HL-60 (cell line): ENCODE data around the gene CERS6.
"Not testable (repeated sequence)": the region's sequence is repeated elsewhere in the genome, so short reads cannot be mapped to it uniquely, and the experiment has no call there.

ENCODE experiments used
- DNase-seq, 2 experiments: peaks; one replicate each; pipeline ENCODE4 v3.0.0-alpha.2; 2010 to 2020; ENCODE audit warnings: low read depth in 1 of 2, low spot score in 1 of 2
- H3K27ac ChIP-seq: fragments of 250-450 bp; sonication (Bioruptor Pico); replicated peaks from 2 replicates; pipeline ENCODE4 v1.5.1; 2020; ENCODE audit warnings: mild to moderate bottlenecking, moderate library complexity
- H3K27me3 ChIP-seq: fragments of 250-450 bp; sonication (Bioruptor Pico); 2 replicates; pipeline ENCODE4 v1.5.1; 2021; ENCODE audit warnings: mild to moderate bottlenecking, moderate library complexity; ENCODE audit not compliant: insufficient read depth, poor library complexity, severe bottlenecking
- H3K4me3 ChIP-seq: replicated peaks from 2 replicates; pipeline ENCODE4 v1.5.1; 2011; ENCODE audit warnings: mild to moderate bottlenecking, control low read depth, low read length; ENCODE audit not compliant: insufficient read depth
- GABPA ChIP-seq: IDR thresholded peaks from 2 replicates; pipeline ENCODE4 v1.6.1; 2012; ENCODE audit warnings: low read depth
- POLR2AphosphoS5 ChIP-seq: IDR thresholded peaks from 2 replicates; pipeline ENCODE4 v1.6.1; 2012; ENCODE audit warnings: low read depth
- SPI1 ChIP-seq: IDR thresholded peaks from 2 replicates; pipeline ENCODE4 v1.6.1; 2012; ENCODE audit warnings: low read depth, mild to moderate bottlenecking, borderline replicate concordance
- TF ChIP-seq, protein P1 (sequence below): IDR thresholded peaks from one replicate; pipeline ENCODE4 v1.5.1; 2011; ENCODE audit warnings: low read length, control low read depth, inconsistent platforms; ENCODE audit not compliant: insufficient read depth
- TF ChIP-seq, protein P2 (sequence below): IDR thresholded peaks from 2 replicates; pipeline ENCODE4 v1.6.1; 2012; ENCODE audit warnings: low read depth; ENCODE audit not compliant: insufficient replicate concordance

CERS6 gene

DNA sequence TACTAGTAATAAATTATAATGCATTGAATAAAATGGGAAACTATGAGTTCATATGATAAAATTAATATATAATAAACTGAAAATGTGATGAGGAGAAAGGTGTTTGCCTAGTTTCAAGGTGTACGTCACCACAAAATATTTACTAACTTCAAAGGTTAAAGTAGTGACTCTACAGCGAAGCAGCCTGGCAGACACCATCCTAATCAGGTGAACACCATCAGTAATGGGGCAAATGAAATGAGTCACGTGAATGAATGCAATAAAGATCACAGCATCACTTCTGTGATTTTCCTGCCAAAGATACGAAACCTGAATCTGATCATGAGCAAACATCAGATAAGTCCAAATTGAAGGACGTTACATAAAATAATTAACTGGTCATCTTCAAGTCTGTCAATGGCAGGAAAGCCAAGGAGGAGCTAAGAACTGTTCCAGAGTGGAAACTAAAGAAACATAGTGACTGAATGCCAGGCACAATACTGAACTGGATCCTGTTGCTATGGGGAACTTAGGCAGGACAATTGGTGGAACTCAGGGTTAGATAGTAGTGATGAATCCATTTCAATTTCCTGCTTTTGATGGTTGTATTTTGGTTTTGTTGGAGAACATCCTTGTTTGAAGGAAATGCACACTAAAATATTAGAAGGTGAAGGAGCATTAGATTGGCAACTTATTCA lies 334.3 kb downstream of the CERS6 start:
- Histone ChIP-seq H3K27ac (no peak overlapping the region), H3K27me3 (no peaks in the 10 kb centered on the region), H3K4me3 (no peak overlapping the region)
- DNase-seq = no peak
- TF ChIP-seq POLR2AphosphoS5 (no peak), SPI1 (no peak), GABPA (no peak)
- TF ChIP-seq, protein P1, sequence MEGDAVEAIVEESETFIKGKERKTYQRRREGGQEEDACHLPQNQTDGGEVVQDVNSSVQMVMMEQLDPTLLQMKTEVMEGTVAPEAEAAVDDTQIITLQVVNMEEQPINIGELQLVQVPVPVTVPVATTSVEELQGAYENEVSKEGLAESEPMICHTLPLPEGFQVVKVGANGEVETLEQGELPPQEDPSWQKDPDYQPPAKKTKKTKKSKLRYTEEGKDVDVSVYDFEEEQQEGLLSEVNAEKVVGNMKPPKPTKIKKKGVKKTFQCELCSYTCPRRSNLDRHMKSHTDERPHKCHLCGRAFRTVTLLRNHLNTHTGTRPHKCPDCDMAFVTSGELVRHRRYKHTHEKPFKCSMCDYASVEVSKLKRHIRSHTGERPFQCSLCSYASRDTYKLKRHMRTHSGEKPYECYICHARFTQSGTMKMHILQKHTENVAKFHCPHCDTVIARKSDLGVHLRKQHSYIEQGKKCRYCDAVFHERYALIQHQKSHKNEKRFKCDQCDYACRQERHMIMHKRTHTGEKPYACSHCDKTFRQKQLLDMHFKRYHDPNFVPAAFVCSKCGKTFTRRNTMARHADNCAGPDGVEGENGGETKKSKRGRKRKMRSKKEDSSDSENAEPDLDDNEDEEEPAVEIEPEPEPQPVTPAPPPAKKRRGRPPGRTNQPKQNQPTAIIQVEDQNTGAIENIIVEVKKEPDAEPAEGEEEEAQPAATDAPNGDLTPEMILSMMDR = no peak
- TF ChIP-seq, protein P2, sequence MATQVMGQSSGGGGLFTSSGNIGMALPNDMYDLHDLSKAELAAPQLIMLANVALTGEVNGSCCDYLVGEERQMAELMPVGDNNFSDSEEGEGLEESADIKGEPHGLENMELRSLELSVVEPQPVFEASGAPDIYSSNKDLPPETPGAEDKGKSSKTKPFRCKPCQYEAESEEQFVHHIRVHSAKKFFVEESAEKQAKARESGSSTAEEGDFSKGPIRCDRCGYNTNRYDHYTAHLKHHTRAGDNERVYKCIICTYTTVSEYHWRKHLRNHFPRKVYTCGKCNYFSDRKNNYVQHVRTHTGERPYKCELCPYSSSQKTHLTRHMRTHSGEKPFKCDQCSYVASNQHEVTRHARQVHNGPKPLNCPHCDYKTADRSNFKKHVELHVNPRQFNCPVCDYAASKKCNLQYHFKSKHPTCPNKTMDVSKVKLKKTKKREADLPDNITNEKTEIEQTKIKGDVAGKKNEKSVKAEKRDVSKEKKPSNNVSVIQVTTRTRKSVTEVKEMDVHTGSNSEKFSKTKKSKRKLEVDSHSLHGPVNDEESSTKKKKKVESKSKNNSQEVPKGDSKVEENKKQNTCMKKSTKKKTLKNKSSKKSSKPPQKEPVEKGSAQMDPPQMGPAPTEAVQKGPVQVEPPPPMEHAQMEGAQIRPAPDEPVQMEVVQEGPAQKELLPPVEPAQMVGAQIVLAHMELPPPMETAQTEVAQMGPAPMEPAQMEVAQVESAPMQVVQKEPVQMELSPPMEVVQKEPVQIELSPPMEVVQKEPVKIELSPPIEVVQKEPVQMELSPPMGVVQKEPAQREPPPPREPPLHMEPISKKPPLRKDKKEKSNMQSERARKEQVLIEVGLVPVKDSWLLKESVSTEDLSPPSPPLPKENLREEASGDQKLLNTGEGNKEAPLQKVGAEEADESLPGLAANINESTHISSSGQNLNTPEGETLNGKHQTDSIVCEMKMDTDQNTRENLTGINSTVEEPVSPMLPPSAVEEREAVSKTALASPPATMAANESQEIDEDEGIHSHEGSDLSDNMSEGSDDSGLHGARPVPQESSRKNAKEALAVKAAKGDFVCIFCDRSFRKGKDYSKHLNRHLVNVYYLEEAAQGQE = no peak

DNA sequence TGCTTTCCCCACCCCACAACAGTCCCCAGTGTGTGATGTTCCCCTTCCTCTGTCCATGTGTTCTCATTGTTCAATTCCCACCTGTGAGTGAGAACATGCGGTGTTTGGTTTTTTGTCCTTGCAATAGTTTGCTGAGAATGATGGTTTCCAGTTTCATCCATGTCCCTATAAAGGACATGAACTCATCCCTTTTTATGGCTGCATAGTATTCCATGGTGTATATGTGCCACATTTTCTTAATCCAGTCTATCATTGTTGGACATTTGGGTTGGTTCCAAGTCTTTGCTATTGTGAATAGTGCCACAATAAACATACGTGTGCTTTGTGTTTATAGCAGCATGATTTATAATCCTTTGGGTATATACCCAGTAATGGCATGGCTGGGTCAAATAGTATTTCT lies 335.1 kb downstream of the CERS6 start:
- not testable (repeated sequence) for H3K4me3 ChIP-seq, H3K27ac ChIP-seq, DNase-seq, H3K27me3 ChIP-seq

DNA sequence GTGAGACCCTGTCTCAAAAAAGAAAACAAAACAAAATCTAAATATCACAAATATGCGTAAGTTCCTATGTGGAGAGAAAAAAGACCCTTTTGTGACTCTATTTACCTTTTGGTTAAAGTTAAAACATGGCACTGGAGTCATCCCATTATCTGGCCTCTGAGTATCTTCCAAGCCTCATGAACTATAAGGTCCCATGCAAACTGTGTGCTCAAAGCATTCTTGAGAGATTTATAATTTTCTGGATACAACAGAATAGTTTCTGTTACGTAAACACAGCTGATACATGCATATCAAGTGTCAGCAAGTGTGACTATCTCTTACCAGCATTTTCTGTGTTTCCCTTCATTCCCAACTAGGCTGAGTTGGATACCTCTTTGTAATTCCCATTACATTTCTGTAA lies 337.5 kb downstream of the CERS6 start:
- no peak overlapping the region for H3K27ac ChIP-seq
- TF ChIP-seq, protein P1 = no peak
- TF ChIP-seq, protein P2 = no peak
- no peak for TF ChIP-seq GABPA
- TF ChIP-seq POLR2AphosphoS5 = no peak
- no peak for TF ChIP-seq SPI1
- no peaks in the 10 kb centered on the region for H3K27me3 ChIP-seq
- no peak for DNase-seq
- H3K4me3 ChIP-seq = no peak overlapping the region

DNA sequence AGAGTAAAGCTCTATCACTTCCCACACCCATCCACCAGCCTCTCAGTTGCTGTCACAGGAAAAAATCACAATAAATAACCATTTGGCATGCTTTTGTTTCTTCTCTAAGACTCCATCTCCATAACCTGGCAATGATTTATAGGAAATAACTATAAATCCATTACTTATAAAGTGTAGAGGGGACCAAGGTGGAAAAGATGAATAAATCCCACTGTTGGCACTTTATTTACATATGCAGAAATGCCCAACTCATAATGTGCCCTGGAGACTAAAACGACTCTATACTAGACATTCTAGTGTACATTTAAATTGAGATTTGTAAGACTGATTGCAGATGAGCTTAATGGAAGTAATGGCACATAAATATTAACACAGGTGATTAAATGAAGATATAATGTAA lies 338.9 kb downstream of the CERS6 start:
- TF ChIP-seq GABPA (no peak), SPI1 (no peak), POLR2AphosphoS5 (no peak)
- TF ChIP-seq, protein P1 = no peak
- TF ChIP-seq, protein P2 = no peak
- no peak for DNase-seq
- no peaks in the 10 kb centered on the region for H3K27me3 ChIP-seq
- no peak overlapping the region for H3K27ac ChIP-seq
- H3K4me3 ChIP-seq = no peak overlapping the region
